Urinary bladder (tissue), 4 donors: ENCODE results near the gene ZKSCAN5. TPM values are rescaled to one million over a fixed set of nuclear protein-coding genes. Genes with fewer than 3 reads are reported as not detected.
"Not testable (repeated sequence)": the region's sequence is repeated elsewhere in the genome, so short reads cannot be mapped to it uniquely, and the experiment has no call there.

Experiments used
- DNase-seq: peaks from one replicate; pipeline ENCODE4 v3.0.0-alpha.2; 2015; ENCODE audit errors: extremely low spot score
- H3K27ac ChIP-seq: one replicate; pipeline ENCODE4 v1.5.1; 2013; ENCODE audit warnings: low read depth, mild to moderate bottlenecking, moderate library complexity
- H3K36me3 ChIP-seq: one replicate; pipeline ENCODE4 v1.6.1; 2013; ENCODE audit warnings: mild to moderate bottlenecking, moderate library complexity; ENCODE audit not compliant: insufficient read depth
- H3K4me1 ChIP-seq: one replicate; pipeline ENCODE4 v1.6.1; 2013; ENCODE audit warnings: mild to moderate bottlenecking, moderate library complexity; ENCODE audit not compliant: insufficient read depth
- H3K4me3 ChIP-seq: one replicate; pipeline ENCODE4 v1.5.1; 2013; ENCODE audit warnings: low read depth, low read length
- WGBS: extraction: QIAGEN DNeasy Blood & Tissue Kit; methylation state at CpG from one replicate; pipeline ENCODE4 v1.1.7; 2013; 5-methylcytosine and 5-hydroxymethylcytosine counted together
- polyA plus RNA-seq: library from polyadenylated mRNA; stranded (reverse); fragments of 200-250 nt; gene quantifications from one replicate; pipeline ENCODE4 v1.2.3, GENCODE V29; 2013
- total RNA-seq: library from RNA; depleted of rRNA; stranded (reverse); fragments of >200 nt; gene quantifications from one replicate; pipeline ENCODE4 v1.2.3, GENCODE V29; 2014
- donor health status: healthy with polysubstance abuse.
- donor health status: healthy.

Gene ZKSCAN5
- total and polyA plus RNA-seq, 2 donors: 6.7 to 14.6 TPM

GRCh38 chr7:99476107-99476506 lies 28.4 kb upstream of the ZKSCAN5 start:
- Histone ChIP-seq H3K4me1 (no peaks in the 10 kb centered on the region), H3K27ac (no peak overlapping the region), H3K4me3 (no peak overlapping the region), H3K36me3 (no peaks in the 10 kb centered on the region)
- 76% methylated on average over 5 of the region's 5 CpGs for WGBS
- no peak for DNase-seq

GRCh38 chr7:99478464-99479440 lies 25.7 kb upstream of the ZKSCAN5 start:
- Histone ChIP-seq H3K4me3 (no peak overlapping the region), H3K36me3 (no peaks in the 10 kb centered on the region), H3K27ac (no peak overlapping the region), H3K4me1 (no peaks in the 10 kb centered on the region)
- 76% methylated on average over 15 of the region's 15 CpGs for WGBS
- no peak for DNase-seq

- 88% methylated on average over 5 of the region's 5 CpGs for WGBS
- no peak for DNase-seq
- H3K27ac ChIP-seq: no peak overlapping the region
- no peaks in the 10 kb centered on the region for H3K4me1 ChIP-seq
- no peak overlapping the region for H3K4me3 ChIP-seq
- no peaks in the 10 kb centered on the region for H3K36me3 ChIP-seq
These were observed 19.4 kb upstream of the ZKSCAN5 start for GRCh38 chr7:99485094-99485493.

GRCh38 chr7:99489235-99489634 lies 15.2 kb upstream of the ZKSCAN5 start:
- no peak for DNase-seq

GRCh38 chr7:99490878-99491277 lies 13.6 kb upstream of the ZKSCAN5 start:
- peaks cover 6% of the 10 kb centered on the region for H3K36me3 ChIP-seq
- H3K4me1 ChIP-seq: no peaks in the 10 kb centered on the region
- 55% methylated on average over 3 of the region's 3 CpGs for WGBS

More at GRCh38 chr7:99489235-99489634, 15.2 kb upstream of the ZKSCAN5 start:
- Histone ChIP-seq H3K27ac (no peak overlapping the region), H3K4me3 (no peak overlapping the region), H3K36me3 (peaks cover 5% of the 10 kb centered on the region), H3K4me1 (no peaks in the 10 kb centered on the region)
- 93% methylated on average over 4 of the region's 4 CpGs for WGBS

GRCh38 chr7:99493823-99494222 lies 10.6 kb upstream of the ZKSCAN5 start:
- peaks cover 3% of the 10 kb centered on the region for H3K4me1 ChIP-seq
- H3K36me3 ChIP-seq: peaks cover 6% of the 10 kb centered on the region
- no peak for DNase-seq
- over 99% methylated on average over 6 of the region's 6 CpGs for WGBS
- no peak overlapping the region for H3K4me3 ChIP-seq
- no peak overlapping the region for H3K27ac ChIP-seq

More at GRCh38 chr7:99490878-99491277, 13.6 kb upstream of the ZKSCAN5 start:
- no peak overlapping the region for H3K4me3 ChIP-seq
- DNase-seq: no peak
- no peak overlapping the region for H3K27ac ChIP-seq

GRCh38 chr7:99497766-99498545 lies 6.5 kb upstream of the ZKSCAN5 start:
- 81% methylated on average over 6 of the region's 6 CpGs for WGBS
- no peak overlapping the region for H3K27ac ChIP-seq
- H3K36me3 ChIP-seq: peaks cover 6% of the 10 kb centered on the region
- peaks cover 3% of the 10 kb centered on the region for H3K4me1 ChIP-seq
- peak overlapping the region; percentile 88 for H3K4me3 ChIP-seq
- no peak for DNase-seq

GRCh38 chr7:99498546-99498944 lies 5.9 kb upstream of the ZKSCAN5 start:
- WGBS: 70% methylated on average over 11 of the region's 11 CpGs
- peaks cover 3% of the 10 kb centered on the region for H3K4me1 ChIP-seq
- no peak overlapping the region for H3K27ac ChIP-seq
- H3K36me3 ChIP-seq: peaks cover 6% of the 10 kb centered on the region
- DNase-seq: no peak
- H3K4me3 ChIP-seq: peak overlapping the region; percentile 88

GRCh38 chr7:99499371-99499720 lies 5.1 kb upstream of the ZKSCAN5 start:
- WGBS: under 1% methylated on average over 14 of the region's 14 CpGs
- Histone ChIP-seq H3K27ac (peak overlapping the region; percentile 95), H3K4me3 (peak overlapping the region; percentile 88), H3K36me3 (no peaks in the 10 kb centered on the region), H3K4me1 (peaks cover 3% of the 10 kb centered on the region)
- DNase-seq: no peak

GRCh38 chr7:99499721-99500636 lies 4.5 kb upstream of the ZKSCAN5 start, which contains the start of gene ZNF394:
ZNF394 (minus strand) TSS chr7:99500281; CDS start chr7:99500093, 188 bp downstream.
- Histone ChIP-seq H3K27ac (peak within 1 kb of the TSS; percentile 95), H3K4me1 (peaks cover 3% of the 10 kb centered on the region), H3K4me3 (peak within 1 kb of the TSS; percentile 88), H3K36me3 (no peaks in the 10 kb centered on the region)
- peak; percentile 89 for DNase-seq
- WGBS: under 1% methylated on average over 68 of the region's 68 CpGs

GRCh38 chr7:99500637-99501009 lies 3.8 kb upstream of the ZKSCAN5 start:
- DNase-seq: no peak
- Histone ChIP-seq H3K36me3 (no peaks in the 10 kb centered on the region), H3K27ac (no peak overlapping the region), H3K4me1 (peaks cover 3% of the 10 kb centered on the region), H3K4me3 (peak overlapping the region; percentile 88)
- 52% methylated on average over 16 of the region's 16 CpGs for WGBS

GRCh38 chr7:99501236-99501635 lies 3.2 kb upstream of the ZKSCAN5 start:
- not testable (repeated sequence) for H3K36me3 ChIP-seq, DNase-seq, H3K4me3 ChIP-seq, H3K4me1 ChIP-seq, H3K27ac ChIP-seq
- 93% methylated on average over 12 of the region's 12 CpGs for WGBS

- no peaks in the 10 kb centered on the region for H3K36me3 ChIP-seq
- no peak for DNase-seq
These were observed 220 bp upstream of the ZKSCAN5 start for GRCh38 chr7:99504281-99504602.

More at GRCh38 chr7:99504281-99504602, 220 bp upstream of the ZKSCAN5 start:
- WGBS: 7% methylated on average over 19 of the region's 19 CpGs
- H3K4me1 ChIP-seq: peaks cover 5% of the 10 kb centered on the region
- peak overlapping the region; percentile 69 for H3K4me3 ChIP-seq
- peak overlapping the region; percentile 96 for H3K27ac ChIP-seq
